GM23338 (cell line): Measurements from ENCODE around the gene KIT. TPM values are rescaled to one million over a fixed set of nuclear protein-coding genes. Genes with fewer than 3 reads are reported as not detected.

Experiments used
- ATAC-seq: fragments of 200-7000 bp; cut with Tn5 transposase; 3 replicates; pipeline ENCODE4 v1.9.1; 2020
- DNase-seq: peaks from one replicate; pipeline ENCODE4 v3.0.0-alpha.2; 2015; ENCODE audit warnings: low spot score
- H2AFZ ChIP-seq: fragments of 200-600 bp; sonication (generic); 2 replicates; pipeline ENCODE4 v1.8.0; 2016; ENCODE audit warnings: antibody characterized with exemption, mild to moderate bottlenecking, moderate library complexity
- H3F3A ChIP-seq: fragments of 200-600 bp; sonication (generic); replicated peaks from 2 replicates; pipeline ENCODE4 v1.8.0; 2017; ENCODE audit warnings: antibody characterized with exemption, mixed run types, low read depth
- H3K27ac ChIP-seq: fragments of 200-600 bp; sonication (generic); 2 replicates; pipeline ENCODE4 v1.6.1; 2016; ENCODE audit warnings: low read depth
- H3K27me3 ChIP-seq: fragments of 200-600 bp; sonication (generic); 2 replicates; pipeline ENCODE4 v1.8.0; 2016; ENCODE audit warnings: mild to moderate bottlenecking, mixed run types, moderate library complexity; ENCODE audit not compliant: insufficient read depth
- H3K36me3 ChIP-seq: fragments of 200-600 bp; sonication (generic); 2 replicates; pipeline ENCODE4 v1.8.0; 2016; ENCODE audit warnings: mild to moderate bottlenecking; ENCODE audit not compliant: insufficient read depth
- H3K4me1 ChIP-seq: fragments of 200-600 bp; sonication (generic); 2 replicates; pipeline ENCODE4 v1.8.0; 2016; ENCODE audit warnings: mild to moderate bottlenecking, moderate library complexity; ENCODE audit not compliant: insufficient read depth
- H3K4me2 ChIP-seq: fragments of 200-600 bp; sonication (generic); 2 replicates; pipeline ENCODE4 v1.7.1; 2017; ENCODE audit warnings: mixed run types
- H3K4me3 ChIP-seq: fragments of 200-600 bp; sonication (generic); 2 replicates; pipeline ENCODE4 v1.6.1; 2016; ENCODE audit warnings: mixed run types
- H3K79me2 ChIP-seq: fragments of 200-600 bp; sonication (generic); replicated peaks from 2 replicates; pipeline ENCODE4 v1.8.0; 2017; ENCODE audit warnings: mild to moderate bottlenecking; ENCODE audit not compliant: insufficient read depth
- H3K9me2 ChIP-seq: fragments of 200-600 bp; sonication (generic); 2 replicates; pipeline ENCODE4 v1.8.0; 2017; ENCODE audit not compliant: insufficient read depth
- H4K20me1 ChIP-seq: fragments of 200-600 bp; sonication (generic); replicated peaks from 2 replicates; pipeline ENCODE4 v1.8.0; 2017; ENCODE audit warnings: mild to moderate bottlenecking; ENCODE audit not compliant: insufficient read depth
- H3K27ac Mint-ChIP-seq: 2 replicates; pipeline ENCODE4 v1.8.0; 2020; ENCODE audit warnings: inconsistent platforms, mild to moderate bottlenecking, moderate library complexity, mixed read lengths
- H3K27me3 Mint-ChIP-seq: 3 replicates; pipeline ENCODE4 v1.8.0; 2022; ENCODE audit warnings: low read depth, mild to moderate bottlenecking, moderate library complexity, mixed read lengths, inconsistent platforms; ENCODE audit not compliant: insufficient read depth, poor library complexity
- H3K36me3 Mint-ChIP-seq: 3 replicates; pipeline ENCODE4 v1.8.0; 2021; ENCODE audit warnings: low read depth, mild to moderate bottlenecking, inconsistent platforms, moderate library complexity, mixed read lengths
- H3K4me1 Mint-ChIP-seq: 3 replicates; pipeline ENCODE4 v1.8.0; 2020; ENCODE audit warnings: mild to moderate bottlenecking, inconsistent platforms, mixed read lengths
- H3K4me3 Mint-ChIP-seq: 3 replicates; pipeline ENCODE4 v1.8.0; 2021; ENCODE audit warnings: moderate library complexity, mild to moderate bottlenecking, inconsistent platforms, mixed read lengths
- H3K9me3 Mint-ChIP-seq: 3 replicates; pipeline ENCODE4 v1.8.0; 2020; ENCODE audit warnings: moderate library complexity, mild to moderate bottlenecking, inconsistent platforms, mixed read lengths
- CREB1 ChIP-seq: fragments of 250-450 bp; sonication (Bioruptor Pico); IDR thresholded peaks from 2 replicates; pipeline ENCODE4 v1.5.0; 2020; ENCODE audit warnings: low read depth, mild to moderate bottlenecking, moderate library complexity
- JUNB ChIP-seq: IDR thresholded peaks from one replicate; pipeline ENCODE4 v1.6.1; 2016; ENCODE audit warnings: antibody characterized with exemption; ENCODE audit not compliant: unreplicated experiment
- POLR2AphosphoS5 ChIP-seq: IDR thresholded peaks from 2 replicates; pipeline ENCODE4 v1.6.1; 2016; ENCODE audit warnings: antibody characterized with exemption, low read depth
- REST ChIP-seq: IDR thresholded peaks from one replicate; pipeline ENCODE4 v1.6.1; 2018; ENCODE audit warnings: antibody characterized with exemption; ENCODE audit not compliant: unreplicated experiment
- STAT1 ChIP-seq: IDR thresholded peaks from one replicate; pipeline ENCODE4 v1.6.1; 2016; ENCODE audit warnings: antibody characterized with exemption; ENCODE audit not compliant: unreplicated experiment
- ZNF114 ChIP-seq: fragments of 250-450 bp; sonication (Bioruptor Pico); IDR thresholded peaks from 2 replicates; pipeline ENCODE4 v1.5.0; 2020; ENCODE audit warnings: mild to moderate bottlenecking, moderate library complexity
- ZNF331 ChIP-seq: fragments of 250-450 bp; sonication (Bioruptor Pico); IDR thresholded peaks from 2 replicates; pipeline ENCODE4 v1.5.0; 2020; ENCODE audit warnings: low read depth, mild to moderate bottlenecking, moderate library complexity
- ZNF462 ChIP-seq: fragments of 250-450 bp; sonication (Bioruptor Pico); IDR thresholded peaks from 2 replicates; pipeline ENCODE4 v1.5.0; 2020; ENCODE audit warnings: mild to moderate bottlenecking, moderate library complexity
- polyA plus RNA-seq: library from polyadenylated mRNA; unstranded; fragments of >200 nt; fragmentation: Nextera tagmentation; extraction: Ambion mirVana; gene quantifications from 2 replicates; pipeline ENCODE4 v1.2.1, GENCODE V29; 2016
- total RNA-seq: library from RNA; depleted of rRNA; stranded (reverse); fragments of >200 nt; shearing (Covaris generic); gene quantifications from 2 replicates; pipeline ENCODE4 v1.2.3, GENCODE V29; 2014

KIT gene
- total and polyA plus RNA-seq, 2 experiments from 2014 or later: 9.0 to 28.4 TPM

- TF ChIP-seq ZNF462: no peak
- TF ChIP-seq POLR2AphosphoS5: no peak
Observed at GRCh38 chr4:54614149-54614548, 43.6 kb upstream of the KIT start (continued).

- no peaks in the 10 kb centered on the region for H3K9me2 ChIP-seq
- H3K27me3 ChIP-seq: no peaks in the 10 kb centered on the region
- Mint-ChIP-seq H3K4me1 (peaks cover 3% of the 10 kb centered on the region; the same call in 1 of the 3 replicates), H3K27me3 (no peaks in the 10 kb centered on the region), H3K27ac (no peak overlapping the region), H3K9me3 (peaks cover 2% of the 10 kb centered on the region; the same call in 2 of the 3 replicates), H3K36me3 (no peaks in the 10 kb centered on the region), H3K4me3 (no peak overlapping the region)
- H3K27ac ChIP-seq: no peak overlapping the region
- peaks cover 4% of the 10 kb centered on the region; the same call in 1 of the 2 replicates for H3K4me1 ChIP-seq
- no peaks in the 10 kb centered on the region for H3F3A ChIP-seq
- ATAC-seq (no peak), DNase-seq (no peak)
- H3K79me2 ChIP-seq: no peaks in the 10 kb centered on the region
- TF ChIP-seq JUNB (no peak), REST (no peak), STAT1 (no peak), CREB1 (no peak), ZNF114 (CRISPR knock-in tag) (no peak), ZNF331 (CRISPR knock-in tag) (no peak)
- H4K20me1 ChIP-seq: no peaks in the 10 kb centered on the region
- H2AFZ ChIP-seq: no peak overlapping the region
- no peak overlapping the region for H3K4me2 ChIP-seq
- no peak overlapping the region for H3K4me3 ChIP-seq
- H3K36me3 ChIP-seq: no peaks in the 10 kb centered on the region
Observed at GRCh38 chr4:54620773-54621172, 37.0 kb upstream of the KIT start.
